ENCODE results near the gene PGA3. TPM values are rescaled to one million over a fixed set of nuclear protein-coding genes. Genes with fewer than 3 reads are reported as not detected.

Gene PGA3
- polyA plus RNA-seq, 3 donors: 1.4 to 4.1 (median 1.9) TPM

- peak within 1 kb of the TSS; percentile 99 to 100 (median 100) for H3K27ac Mint-ChIP-seq
- H3K4me2 ChIP-seq (replicated peaks; ENCODE audit: extremely low read depth, low read length, poor library complexity, severe bottlenecking): peak within 1 kb of the TSS; percentile 78
- peaks cover 19 to 28% of the 10 kb centered on the region in 2 donors for H3K36me3 Mint-ChIP-seq
- no peaks in the 10 kb centered on the region for H3K9me3 ChIP-seq (replicated peaks in 1 of 2; ENCODE audit: control insufficient read depth in 1 of 2, insufficient read depth in 1 of 2, low read length in 2 of 2)
- H3K79me2 ChIP-seq (ENCODE audit: insufficient read depth, low read length): peaks cover 49% of the 10 kb centered on the region
- H3K9ac ChIP-seq (ENCODE audit: insufficient read depth, low read length, poor library complexity, severe bottlenecking): peak within 1 kb of the TSS; percentile 92
- no peak for TF ChIP-seq CTCF (IDR thresholded peaks at IDR 0.05)
- peak within 1 kb of the TSS; percentile 85 to 93 for H3K4me3 Mint-ChIP-seq
- WGBS (ENCODE audit: insufficient coverage): under 1% methylated on average over 80 of the region's 85 CpGs
- H3K27me3 Mint-ChIP-seq (ENCODE audit: low read depth in 3 of 3): peaks cover 0 to 10% (median 0%) of the 10 kb centered on the region in 3 donors
- peaks cover 0 to 12% of the 10 kb centered on the region in 2 donors for H3K36me3 ChIP-seq (replicated peaks in 1 of 2; ENCODE audit: control insufficient read depth in 1 of 2, insufficient read depth in 2 of 2, low read length in 2 of 2)
- H3K9me3 Mint-ChIP-seq: peaks cover 0 to 8% (median 5%) of the 10 kb centered on the region in 7 donors
- H3K4me3 ChIP-seq (replicated peaks in 1 of 3; ENCODE audit: low read depth in 2 of 3, low read length in 3 of 3): peak within 1 kb of the TSS; percentile 56 to 76 (median 68)
- H4K20me1 ChIP-seq (ENCODE audit: insufficient read depth, low read length): peaks cover 27% of the 10 kb centered on the region
- peak; percentile 90 to 95 (median 94) for DNase-seq
- peak within 1 kb of the TSS; percentile 93 to 100 for H3K27ac ChIP-seq (ENCODE audit: low read depth in 1 of 2, low read length in 2 of 2)
- H3K4me1 ChIP-seq (ENCODE audit: control insufficient read depth in 1 of 2, insufficient read depth in 2 of 2, low read length in 2 of 2): peaks cover 64 to 71% of the 10 kb centered on the region in 2 donors
- H3K27me3 ChIP-seq (ENCODE audit: control insufficient read depth in 2 of 2, insufficient read depth in 2 of 2, low read length in 2 of 2): no peaks in the 10 kb centered on the region
- no peak within 1 kb of the TSS for H2AFZ ChIP-seq (ENCODE audit: insufficient read depth, low read depth, low read length, poor library complexity, severe bottlenecking)
- intact Hi-C loops (cut with micrococcal nuclease): loop anchor here (2.0 to 10.0 kb wide), 5 partner anchors 97 to 263 kb away; partner anchors contain the start of genes SLC15A3 (in 2 of the 2) and CPSF7 (in 1 of the 2)
- peaks cover 75% of the 10 kb centered on the region for H3K4me1 Mint-ChIP-seq
Observed at GRCh38 chr11:61161190-61162091, 41.9 kb upstream of the PGA3 start, which contains the start of gene VPS37C. VPS37C (minus strand) TSS chr11:61161426; CDS start chr11:61138829, 22,597 bp downstream.

All from CD14-positive monocyte (primary cell).